Esophagus (tissue), 2 donors: ENCODE measurements around the gene SETMAR. TPM values are rescaled to one million over a fixed set of nuclear protein-coding genes. Genes with fewer than 3 reads are reported as not detected.
"Not testable (repeated sequence)": the region's sequence is repeated elsewhere in the genome, so short reads cannot be mapped to it uniquely, and the experiment has no call there.

ENCODE experiments used
- H3K27ac ChIP-seq, 2 donors: one replicate each; pipeline ENCODE4 v1.5.1; 2013; ENCODE audit warnings: low read depth in 2 of 2, mild to moderate bottlenecking in 2 of 2, inconsistent platforms in 1 of 2, low read length in 1 of 2, moderate library complexity in 1 of 2
- H3K27me3 ChIP-seq, 2 donors: one replicate each; pipeline ENCODE4 v1.6.1; 2013; ENCODE audit warnings: low read length in 2 of 2, control low read depth in 1 of 2, mild to moderate bottlenecking in 1 of 2; ENCODE audit not compliant: insufficient read depth in 2 of 2, control insufficient read depth in 1 of 2
- H3K36me3 ChIP-seq, 2 donors: one replicate each; pipeline ENCODE4 v1.6.1; 2013; ENCODE audit warnings: low read length in 1 of 2; ENCODE audit not compliant: control insufficient read depth in 2 of 2, insufficient read depth in 2 of 2
- H3K4me1 ChIP-seq, 2 donors: one replicate each; pipeline ENCODE4 v1.6.1; 2013; ENCODE audit warnings: low read length in 1 of 2; ENCODE audit not compliant: control insufficient read depth in 2 of 2, insufficient read depth in 2 of 2
- H3K4me3 ChIP-seq, 2 donors: one replicate each; pipeline ENCODE4 v1.5.1; 2013; ENCODE audit warnings: low read length in 2 of 2, mild to moderate bottlenecking in 2 of 2, low read depth in 1 of 2, moderate library complexity in 1 of 2
- H3K9me3 ChIP-seq, 2 donors: one replicate each; pipeline ENCODE4 v1.6.1; 2013; ENCODE audit warnings: mild to moderate bottlenecking in 2 of 2, low read depth in 1 of 2, low read length in 1 of 2, moderate library complexity in 1 of 2; ENCODE audit not compliant: control insufficient read depth in 2 of 2, insufficient read depth in 1 of 2
- WGBS, 2 donors: extraction: QIAGEN DNeasy Blood & Tissue Kit; methylation state at CpG; one replicate each; pipeline ENCODE4 v1.1.7; 2013; 5-methylcytosine and 5-hydroxymethylcytosine counted together
- polyA plus RNA-seq, 2 donors: library from polyadenylated mRNA; stranded (reverse); fragments of 200-250 nt; gene quantifications; one replicate each; pipeline ENCODE4 v1.2.3, GENCODE V29; 2013
- donor health status: healthy with polysubstance abuse.
- donor health status: Bipolar disorder and iron deficiency.

SETMAR gene
- polyA plus RNA-seq, 2 donors = 12.2 to 13.7 TPM

- Histone ChIP-seq H3K4me3 (no peak overlapping the region), H3K4me1 (no peaks in the 10 kb centered on the region), H3K27me3 (no peaks in the 10 kb centered on the region), H3K27ac (no peak overlapping the region), H3K36me3 (no peaks in the 10 kb centered on the region), H3K9me3 (peaks cover 2 to 3% of the 10 kb centered on the region in 2 donors)
- WGBS, 2 donors = 94 to 95% methylated on average over 1 of the region's 1 CpG
Observed at GRCh38 chr3:4326868-4327267, 23.7 kb downstream of the SETMAR start.

GRCh38 chr3:4329806-4330205 is 26.6 kb downstream of the SETMAR start:
- H3K4me3 ChIP-seq, H3K27me3 ChIP-seq, H3K9me3 ChIP-seq, H3K4me1 ChIP-seq, H3K36me3 ChIP-seq, H3K27ac ChIP-seq: not testable (repeated sequence)

- Histone ChIP-seq H3K36me3 (no peaks in the 10 kb centered on the region), H3K27ac (no peak overlapping the region), H3K9me3 (peaks cover 2 to 3% of the 10 kb centered on the region in 2 donors), H3K4me3 (no peak overlapping the region), H3K27me3 (no peaks in the 10 kb centered on the region), H3K4me1 (no peaks in the 10 kb centered on the region)
- WGBS, 2 donors = 96 to 97% methylated on average over 1 of the region's 1 CpG
Observed at GRCh38 chr3:4332111-4332510, 28.9 kb downstream of the SETMAR start.

GRCh38 chr3:4332574-4332973 is 29.4 kb downstream of the SETMAR start:
- Histone ChIP-seq H3K4me3 (no peak overlapping the region), H3K36me3 (no peaks in the 10 kb centered on the region), H3K9me3 (peaks cover 2 to 3% of the 10 kb centered on the region in 2 donors), H3K27ac (no peak overlapping the region), H3K27me3 (no peaks in the 10 kb centered on the region), H3K4me1 (no peaks in the 10 kb centered on the region)
- 86 to 93% methylated on average over 3 of the region's 3 CpGs for WGBS, 2 donors

GRCh38 chr3:4332991-4333390 is 29.8 kb downstream of the SETMAR start:
- H3K4me3 ChIP-seq = no peak overlapping the region
- no peaks in the 10 kb centered on the region for H3K27me3 ChIP-seq
- H3K9me3 ChIP-seq = peaks cover 2 to 3% of the 10 kb centered on the region in 2 donors
- H3K4me1 ChIP-seq = no peaks in the 10 kb centered on the region
- no peak overlapping the region for H3K27ac ChIP-seq
- 93 to 96% methylated on average over 3 of the region's 3 CpGs for WGBS, 2 donors
- H3K36me3 ChIP-seq = no peaks in the 10 kb centered on the region

GRCh38 chr3:4334548-4334947 is 31.4 kb downstream of the SETMAR start:
- no peaks in the 10 kb centered on the region for H3K36me3 ChIP-seq
- H3K27me3 ChIP-seq = no peaks in the 10 kb centered on the region
- no peak overlapping the region for H3K27ac ChIP-seq
- WGBS, 2 donors = 37 to 60% methylated on average over 1 of the region's 1 CpG
- no peaks in the 10 kb centered on the region for H3K4me1 ChIP-seq
- H3K9me3 ChIP-seq = no peaks in the 10 kb centered on the region
- H3K4me3 ChIP-seq = no peak overlapping the region

GRCh38 chr3:4335840-4336562 is 32.8 kb downstream of the SETMAR start:
- H3K27ac ChIP-seq = no peak overlapping the region
- H3K4me3 ChIP-seq = no peak overlapping the region
- no peaks in the 10 kb centered on the region for H3K36me3 ChIP-seq
- H3K9me3 ChIP-seq = no peaks in the 10 kb centered on the region
- 61 to 75% methylated on average over 5 of the region's 5 CpGs for WGBS, 2 donors
- H3K4me1 ChIP-seq = no peaks in the 10 kb centered on the region
- no peaks in the 10 kb centered on the region for H3K27me3 ChIP-seq

- H3K27ac ChIP-seq = no peak overlapping the region
- no peaks in the 10 kb centered on the region for H3K4me1 ChIP-seq
- no peaks in the 10 kb centered on the region for H3K9me3 ChIP-seq
- H3K27me3 ChIP-seq = no peaks in the 10 kb centered on the region
- no peak overlapping the region for H3K4me3 ChIP-seq
- WGBS, 2 donors = 51 to 62% methylated on average over 3 of the region's 3 CpGs
- no peaks in the 10 kb centered on the region for H3K36me3 ChIP-seq
Observed at GRCh38 chr3:4336850-4337546, 33.8 kb downstream of the SETMAR start.

- Histone ChIP-seq H3K9me3 (no peaks in the 10 kb centered on the region), H3K4me3 (no peak overlapping the region), H3K4me1 (no peaks in the 10 kb centered on the region), H3K36me3 (no peaks in the 10 kb centered on the region), H3K27ac (no peak overlapping the region), H3K27me3 (no peaks in the 10 kb centered on the region)
- 89 to 95% methylated on average over 5 of the region's 5 CpGs for WGBS, 2 donors
Observed at GRCh38 chr3:4338751-4339150, 35.6 kb downstream of the SETMAR start.

- WGBS, 2 donors = 90 to 94% methylated on average over 4 of the region's 4 CpGs
- H3K27ac ChIP-seq = no peak overlapping the region
Observed at GRCh38 chr3:4340077-4340410, 36.9 kb downstream of the SETMAR start.

More at GRCh38 chr3:4340077-4340410, 36.9 kb downstream of the SETMAR start:
- no peaks in the 10 kb centered on the region for H3K27me3 ChIP-seq
- H3K4me1 ChIP-seq = no peaks in the 10 kb centered on the region
- no peaks in the 10 kb centered on the region for H3K9me3 ChIP-seq
- no peak overlapping the region for H3K4me3 ChIP-seq
- no peaks in the 10 kb centered on the region for H3K36me3 ChIP-seq
